K562 (cell line): ENCODE results near the gene NRARP. TPM values are rescaled to one million over a fixed set of nuclear protein-coding genes. Genes with fewer than 3 reads are reported as not detected.

Experiments
- ARID3B ChIP-seq: fragments of 250-450 bp; sonication (Bioruptor Pico); IDR thresholded peaks from 2 replicates; pipeline ENCODE4 v1.4.0; 2020; ENCODE audit warnings: borderline replicate concordance
- CCAR2 ChIP-seq: fragments of 200-400 bp; formaldehyde crosslinking; IDR thresholded peaks from 2 replicates; pipeline ENCODE4 v1.6.1; 2017; ENCODE audit warnings: mild to moderate bottlenecking, low read depth, low read length
- DDX20 ChIP-seq: fragments of 450-650 bp; IDR thresholded peaks from 2 replicates; pipeline ENCODE4 v1.6.1; 2016; ENCODE audit warnings: missing genetic modification characterization, low read depth, mild to moderate bottlenecking, missing compliant biosample characterization, moderate library complexity
- GTF2F1 ChIP-seq: IDR thresholded peaks from 2 replicates; pipeline ENCODE4 v1.6.1; 2011; ENCODE audit warnings: low read depth, low read length, improper control_type of control experiment
- NBN ChIP-seq: fragments of 450-650 bp; IDR thresholded peaks from 2 replicates; pipeline ENCODE4 v1.6.1; 2016; ENCODE audit warnings: low read depth, mild to moderate bottlenecking
- NR1H2 ChIP-seq: sonication (generic); formaldehyde crosslinking; IDR thresholded peaks from 2 replicates; pipeline ENCODE4 v1.4.0; 2020; ENCODE audit warnings: mild to moderate bottlenecking, missing genetic modification reagents
- PATZ1 ChIP-seq: fragments of 250-450 bp; sonication (Bioruptor Pico); IDR thresholded peaks from 2 replicates; pipeline ENCODE4 v1.5.0; 2020; ENCODE audit warnings: mild to moderate bottlenecking, borderline replicate concordance
- PHB2 ChIP-seq: fragments of 450-650 bp; IDR thresholded peaks from 2 replicates; pipeline ENCODE4 v1.6.1; 2017; ENCODE audit warnings: low read depth
- RFX7 ChIP-seq: fragments of 250-450 bp; sonication (Bioruptor Pico); IDR thresholded peaks from 2 replicates; pipeline ENCODE4 v1.5.1; 2021; ENCODE audit warnings: mild to moderate bottlenecking
- SP1 ChIP-seq: sonication (generic); formaldehyde crosslinking; IDR thresholded peaks from 2 replicates; pipeline ENCODE4 v1.8.1; 2022; ENCODE audit warnings: mild to moderate bottlenecking, missing genetic modification reagents
- TARDBP ChIP-seq: fragments of 450-650 bp; IDR thresholded peaks from 2 replicates; pipeline ENCODE4 v1.6.1; 2016
- THAP7 ChIP-seq: fragments of 250-450 bp; sonication (Bioruptor Pico); IDR thresholded peaks from 2 replicates; pipeline ENCODE4 v1.5.0; 2021
- ZBTB17 ChIP-seq: fragments of 450-650 bp; formaldehyde crosslinking; IDR thresholded peaks from 2 replicates; pipeline ENCODE4 v1.4.0; 2020; ENCODE audit warnings: mild to moderate bottlenecking
- ZBTB7A ChIP-seq: IDR thresholded peaks from 2 replicates; pipeline ENCODE4 v1.6.1; 2011; ENCODE audit warnings: low read depth, mild to moderate bottlenecking, low read length, moderate library complexity, borderline replicate concordance; ENCODE audit not compliant: control insufficient read depth
- ZKSCAN1 ChIP-seq: fragments of 150-350 bp; IDR thresholded peaks from 2 replicates; pipeline ENCODE4 v1.6.1; 2016; ENCODE audit warnings: low read depth, low read length
- ZMIZ1 ChIP-seq, 2 experiments: fragments of 150-350 bp in 1 of 2; IDR thresholded peaks; 2 replicates each; pipeline ENCODE4 v1.6.1; 2012 to 2016; ENCODE audit warnings: low read depth in 2 of 2, low read length in 2 of 2, mild to moderate bottlenecking in 1 of 2, moderate library complexity in 1 of 2
- ZNF143 ChIP-seq: sonication (generic); formaldehyde crosslinking; IDR thresholded peaks from 2 replicates; pipeline ENCODE4 v1.9.0; 2022; ENCODE audit warnings: mild to moderate bottlenecking, missing genetic modification reagents
- ZNF511 ChIP-seq: sonication (generic); formaldehyde crosslinking; IDR thresholded peaks from 2 replicates; pipeline ENCODE4 v1.8.0; 2022; ENCODE audit warnings: mild to moderate bottlenecking, missing genetic modification reagents
- ZNF586 ChIP-seq: fragments of 450-650 bp; formaldehyde crosslinking; conservative IDR thresholded peaks from 2 replicates; pipeline ENCODE4 v1.4.0; 2020; ENCODE audit warnings: mild to moderate bottlenecking, moderate library complexity
- ZNF717 ChIP-seq: fragments of 250-450 bp; sonication (Bioruptor Pico); IDR thresholded peaks from 2 replicates; pipeline ENCODE4 v1.5.0; 2021
- ZNF830 ChIP-seq: fragments of 250-450 bp; sonication (Bioruptor Pico); IDR thresholded peaks from 2 replicates; pipeline ENCODE4 v1.5.0; 2021; ENCODE audit warnings: mild to moderate bottlenecking
- polyA plus RNA-seq, 8 experiments: library from polyadenylated mRNA; depleted of rRNA in 4 of 8; stranded (reverse) in 5 of 8; unstranded in 3 of 8; fragments of >200 nt; fragmentation: Nextera tagmentation in 2 of 8; fragmentation: Illumina TruSeq in 1 of 8; extraction: Ambion mirVana in 2 of 8; extraction: Trizol in 1 of 8; gene quantifications; 2 replicates each; pipeline versions ENCODE4 v1.2.1 to v1.2.3, GENCODE V29; 2011 to 2014; ENCODE audit warnings: inconsistent platforms in 1 of 8, missing spikeins in 1 of 8
- total RNA-seq, 7 experiments: library from RNA; depleted of rRNA in 6 of 7; stranded (reverse); fragments of >200 nt in 6 of 7; fragmentation: Illumina TruSeq in 2 of 7; extraction: Trizol in 2 of 7; gene quantifications; 2 replicates each; pipeline versions ENCODE4 v1.2.1 to v1.2.3, GENCODE V29; 2011 to 2021; ENCODE audit warnings: low replicate concordance in 1 of 7

NRARP gene
- total and polyA plus RNA-seq, 9 of the 15 experiments (the other 6 are each of a cell fraction or from before 2014, with no cell fraction given): 2.0 to 24.5 (median 7.2) TPM; not detected in 2

- no peak for TF ChIP-seq ARID3B
- no peak for TF ChIP-seq THAP7 (CRISPR knock-in tag)
- TF ChIP-seq SP1 (CRISPR knock-in tag): no peak
- TF ChIP-seq ZKSCAN1: no peak
- TF ChIP-seq ZBTB7A: 0 out of 2 replicates have a peak, but pooled peaks have one; percentile 16
- TF ChIP-seq RFX7 (CRISPR knock-in tag): no peak
- no peak for TF ChIP-seq ZBTB17
- no peak for TF ChIP-seq NR1H2
- TF ChIP-seq PATZ1 (CRISPR knock-in tag): no peak
- TF ChIP-seq DDX20: no peak
- no peak for TF ChIP-seq TARDBP
- no peak for TF ChIP-seq ZNF143
- no peak for TF ChIP-seq ZNF586 (CRISPR knock-in tag)
- TF ChIP-seq ZMIZ1 (IDR thresholded peaks at IDR 0.05; ENCODE audit: low read depth in 2 of 2, low read length in 2 of 2): no peak
- TF ChIP-seq NBN: no peak
- TF ChIP-seq ZNF830 (CRISPR knock-in tag): no peak
- TF ChIP-seq CCAR2: no peak
- TF ChIP-seq GTF2F1: no peak
- no peak for TF ChIP-seq PHB2
- no peak for TF ChIP-seq ZNF717
- peak; percentile 44; the same call in 1 of the 2 replicates for TF ChIP-seq ZNF511
Measured at GRCh38 chr9:137311171-137311985, 9.3 kb upstream of the NRARP start (continued).
